IPS DF 6.9 (cell line): ENCODE measurements around the gene TECPR2.

Experiments
- DNase-seq: peaks from one replicate; pipeline ENCODE4 v3.0.0-alpha.2; 2013; ENCODE audit warnings: low read depth, low spot score
- H3K27ac ChIP-seq: one replicate; pipeline ENCODE4 v1.5.1; 2013; ENCODE audit warnings: low read length, control low read depth
- H3K27me3 ChIP-seq: 2 replicates; pipeline ENCODE4 v1.6.1; 2013; ENCODE audit warnings: mild to moderate bottlenecking, low read length; ENCODE audit not compliant: control insufficient read depth, insufficient read depth
- H3K36me3 ChIP-seq: 2 replicates; pipeline ENCODE4 v1.6.1; 2013; ENCODE audit warnings: low read length; ENCODE audit not compliant: control insufficient read depth, insufficient read depth
- H3K4me1 ChIP-seq: 2 replicates; pipeline ENCODE4 v1.6.1; 2013; ENCODE audit warnings: low read length; ENCODE audit not compliant: control insufficient read depth, insufficient read depth
- H3K4me3 ChIP-seq: 2 replicates; pipeline ENCODE4 v1.5.1; 2013; ENCODE audit warnings: mild to moderate bottlenecking, low read length
- H3K9me3 ChIP-seq: 2 replicates; pipeline ENCODE4 v1.6.1; 2013; ENCODE audit warnings: low read length, inconsistent platforms; ENCODE audit not compliant: control insufficient read depth, insufficient read depth
- WGBS: extraction: QIAGEN DNeasy Blood & Tissue Kit; methylation state at CpG from one replicate; pipeline ENCODE4 v1.1.7; 2013; ENCODE audit warnings: mixed read lengths, missing lambda C conversion rate; ENCODE audit not compliant: insufficient read length, insufficient coverage; 5-methylcytosine and 5-hydroxymethylcytosine counted together

The TECPR2 gene

GRCh38 chr14:102501751-102502315 is 139.1 kb downstream of the TECPR2 start:
- H3K9me3 ChIP-seq: no peaks in the 10 kb centered on the region
- 0 out of 2 replicates have a peak, but pooled peaks cover 2% of the 10 kb centered on the region for H3K4me1 ChIP-seq
- H3K4me3 ChIP-seq: no peak overlapping the region
- H3K36me3 ChIP-seq: peaks cover 10% of the 10 kb centered on the region
- WGBS: no CpG with 5 or more reads among the region's 20 CpGs
- no peak overlapping the region for H3K27ac ChIP-seq
- no peak for DNase-seq
- H3K27me3 ChIP-seq: no peaks in the 10 kb centered on the region

GRCh38 chr14:102502571-102502970 is 139.8 kb downstream of the TECPR2 start:
- no peaks in the 10 kb centered on the region for H3K9me3 ChIP-seq
- peaks cover 17% of the 10 kb centered on the region for H3K36me3 ChIP-seq
- H3K27me3 ChIP-seq: no peaks in the 10 kb centered on the region
- no peak for DNase-seq
- WGBS: no CpG with 5 or more reads among the region's 10 CpGs
- H3K4me1 ChIP-seq: 0 out of 2 replicates have a peak, but pooled peaks cover 2% of the 10 kb centered on the region
- no peak overlapping the region for H3K4me3 ChIP-seq
- no peak overlapping the region for H3K27ac ChIP-seq

- Histone ChIP-seq H3K4me1 (0 out of 2 replicates have a peak, but pooled peaks cover 2% of the 10 kb centered on the region), H3K36me3 (peaks cover 17% of the 10 kb centered on the region), H3K27me3 (no peaks in the 10 kb centered on the region), H3K4me3 (no peak overlapping the region), H3K27ac (no peak overlapping the region), H3K9me3 (no peaks in the 10 kb centered on the region)
- no CpG with 5 or more reads among the region's 12 CpGs for WGBS
- no peak for DNase-seq
Observed at GRCh38 chr14:102503641-102504327, 141.0 kb downstream of the TECPR2 start.

- WGBS: no CpG with 5 or more reads among the region's 18 CpGs
- Histone ChIP-seq H3K36me3 (peaks cover 17% of the 10 kb centered on the region), H3K4me1 (0 out of 2 replicates have a peak, but pooled peaks cover 2% of the 10 kb centered on the region), H3K4me3 (no peak overlapping the region), H3K9me3 (no peaks in the 10 kb centered on the region), H3K27me3 (no peaks in the 10 kb centered on the region), H3K27ac (no peak overlapping the region)
- DNase-seq: no peak
Observed at GRCh38 chr14:102504328-102504999, 141.7 kb downstream of the TECPR2 start.

GRCh38 chr14:102505000-102505619 is 142.4 kb downstream of the TECPR2 start:
- no CpG with 5 or more reads among the region's 7 CpGs for WGBS
- no peak overlapping the region for H3K27ac ChIP-seq
- 0 out of 2 replicates have a peak, but pooled peaks cover 2% of the 10 kb centered on the region for H3K4me1 ChIP-seq
- H3K27me3 ChIP-seq: no peaks in the 10 kb centered on the region
- H3K36me3 ChIP-seq: peaks cover 17% of the 10 kb centered on the region
- DNase-seq: no peak
- H3K9me3 ChIP-seq: no peaks in the 10 kb centered on the region
- H3K4me3 ChIP-seq: no peak overlapping the region

- Histone ChIP-seq H3K4me3 (no peak overlapping the region), H3K9me3 (no peaks in the 10 kb centered on the region), H3K27ac (no peak overlapping the region), H3K36me3 (peaks cover 17% of the 10 kb centered on the region), H3K27me3 (no peaks in the 10 kb centered on the region), H3K4me1 (peaks cover 3% of the 10 kb centered on the region; the same call in 1 of the 2 replicates)
- WGBS: no CpG with 5 or more reads among the region's 19 CpGs
- no peak for DNase-seq
Observed at GRCh38 chr14:102505775-102506625, 143.3 kb downstream of the TECPR2 start.

- peaks cover 17% of the 10 kb centered on the region for H3K36me3 ChIP-seq
- no CpG with 5 or more reads among the region's 11 CpGs for WGBS
- no peak overlapping the region for H3K4me3 ChIP-seq
- no peak for DNase-seq
- no peak overlapping the region for H3K27ac ChIP-seq
- no peaks in the 10 kb centered on the region for H3K27me3 ChIP-seq
- peaks cover 5% of the 10 kb centered on the region; the same call in 1 of the 2 replicates for H3K4me1 ChIP-seq
- H3K9me3 ChIP-seq: no peaks in the 10 kb centered on the region
Observed at GRCh38 chr14:102506626-102506925, 143.8 kb downstream of the TECPR2 start.

- Histone ChIP-seq H3K4me1 (peaks cover 5% of the 10 kb centered on the region; the same call in 1 of the 2 replicates), H3K36me3 (peaks cover 17% of the 10 kb centered on the region), H3K27ac (no peak overlapping the region), H3K4me3 (no peak overlapping the region), H3K27me3 (no peaks in the 10 kb centered on the region), H3K9me3 (no peaks in the 10 kb centered on the region)
- DNase-seq: no peak
- WGBS: no CpG with 5 or more reads among the region's 115 CpGs
Observed at GRCh38 chr14:102507081-102507856, 144.5 kb downstream of the TECPR2 start.

- Histone ChIP-seq H3K27ac (no peak overlapping the region), H3K4me1 (peaks cover 5% of the 10 kb centered on the region; the same call in 1 of the 2 replicates), H3K4me3 (no peak overlapping the region), H3K27me3 (no peaks in the 10 kb centered on the region), H3K36me3 (peaks cover 17% of the 10 kb centered on the region), H3K9me3 (no peaks in the 10 kb centered on the region)
- no CpG with 5 or more reads among the region's 21 CpGs for WGBS
- no peak for DNase-seq
Observed at GRCh38 chr14:102507857-102508312, 145.1 kb downstream of the TECPR2 start.
